HG03520 (cell line): ENCODE measurements around the gene AKAP14.
A peak's percentile ranks its signal among the peaks of the same experiment; 100 is the strongest.
"Not testable (repeated sequence)": the region's sequence is repeated elsewhere in the genome, so short reads cannot be mapped to it uniquely, and the experiment has no call there.

ENCODE experiments used
- ATAC-seq: cut with Tn5 transposase; IDR thresholded peaks from one replicate; pipeline ENCODE4 v1.9.1; 2021; ENCODE audit warnings: mild to moderate bottlenecking, moderate library complexity; ENCODE audit not compliant: unreplicated experiment

AKAP14 gene

GRCh38 chrX:119919835-119920585, 24.3 kb downstream of the AKAP14 start:
- no peak for ATAC-seq

GRCh38 chrX:119922391-119922790, 26.7 kb downstream of the AKAP14 start:
- not testable (repeated sequence) for ATAC-seq

DNA sequence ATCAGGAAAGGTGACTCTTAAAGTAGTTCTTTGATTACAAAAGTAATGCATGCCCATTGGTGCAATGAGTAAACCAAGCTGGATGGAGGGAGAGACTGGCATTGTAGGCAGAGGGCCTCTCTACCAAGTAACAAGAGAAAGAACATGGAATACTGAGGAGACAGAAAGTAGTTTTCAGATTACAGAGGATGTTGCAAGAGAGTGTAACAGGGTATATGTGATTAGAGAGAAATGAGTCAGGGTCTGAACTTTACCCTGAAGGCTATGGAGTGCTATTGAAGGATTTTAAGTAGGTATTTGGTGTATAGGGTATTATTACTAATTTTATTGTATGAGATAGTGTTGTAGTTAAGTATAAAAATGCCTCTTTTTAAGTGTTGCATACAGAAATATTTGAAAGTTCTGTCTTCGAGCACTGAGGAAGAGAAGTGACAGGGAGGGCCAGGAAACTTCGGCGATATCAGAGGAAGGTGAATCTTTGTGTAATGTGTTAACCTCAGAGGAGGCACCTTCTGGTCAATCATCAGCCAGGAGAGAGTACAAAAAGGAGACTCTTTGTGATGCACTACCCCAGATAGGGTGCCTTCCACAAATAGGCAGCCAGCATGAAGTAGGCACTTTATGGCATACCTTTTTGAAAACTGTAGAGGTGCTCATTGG, 39.7 kb downstream of the AKAP14 start:
- ATAC-seq, result no peak

- no peak for ATAC-seq
These were observed 45.6 kb downstream of the AKAP14 start for GRCh38 chrX:119941336-119941735.

DNA sequence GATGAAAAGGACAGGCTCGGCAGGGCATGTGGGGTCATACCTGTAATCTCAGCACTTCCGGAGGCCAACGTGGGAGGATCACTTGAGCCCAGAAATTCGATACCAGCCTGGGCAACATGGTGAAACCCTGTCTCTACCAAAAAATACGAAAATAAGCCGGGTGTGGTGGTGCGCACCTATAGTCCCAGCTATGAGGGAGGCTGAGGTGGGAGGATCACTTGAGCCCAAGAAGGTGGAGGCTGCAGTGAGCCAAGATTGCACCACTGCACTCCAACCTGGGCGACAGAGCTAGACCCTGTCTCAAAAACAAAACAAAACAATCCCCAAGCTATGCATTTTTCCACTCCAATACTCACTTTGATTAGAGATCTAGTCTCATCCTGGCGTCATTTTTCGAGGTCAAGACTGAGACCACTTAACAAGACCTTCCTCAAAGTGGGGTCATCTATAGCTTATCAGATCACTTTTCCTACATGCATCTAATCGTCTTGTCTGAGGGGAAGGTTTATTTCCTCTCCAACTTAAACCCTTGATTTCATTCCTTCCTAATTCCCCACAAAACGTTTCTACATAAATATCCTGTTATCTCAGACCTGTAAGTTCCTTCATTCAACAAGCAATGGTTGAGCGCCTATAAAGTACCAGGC, 46.6 kb downstream of the AKAP14 start:
- ATAC-seq, result no peak

DNA sequence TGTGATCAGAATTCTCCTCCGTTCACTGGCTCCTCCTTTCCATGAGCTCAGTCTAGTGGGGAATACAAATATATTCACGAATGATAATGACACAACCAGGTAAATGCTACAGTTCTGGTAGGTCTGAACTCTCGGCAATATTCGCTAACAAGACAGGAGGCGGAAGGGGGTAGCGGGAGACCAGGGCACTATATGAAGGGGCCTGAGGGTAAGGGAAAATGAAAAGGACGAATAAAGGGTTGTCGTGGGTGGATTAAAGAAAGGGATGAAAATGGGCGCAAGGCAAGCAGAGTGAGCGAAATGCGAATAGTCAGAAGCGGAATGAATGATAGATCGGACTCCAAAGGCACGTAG, 47.1 kb downstream of the AKAP14 start:
- no peak for ATAC-seq

DNA sequence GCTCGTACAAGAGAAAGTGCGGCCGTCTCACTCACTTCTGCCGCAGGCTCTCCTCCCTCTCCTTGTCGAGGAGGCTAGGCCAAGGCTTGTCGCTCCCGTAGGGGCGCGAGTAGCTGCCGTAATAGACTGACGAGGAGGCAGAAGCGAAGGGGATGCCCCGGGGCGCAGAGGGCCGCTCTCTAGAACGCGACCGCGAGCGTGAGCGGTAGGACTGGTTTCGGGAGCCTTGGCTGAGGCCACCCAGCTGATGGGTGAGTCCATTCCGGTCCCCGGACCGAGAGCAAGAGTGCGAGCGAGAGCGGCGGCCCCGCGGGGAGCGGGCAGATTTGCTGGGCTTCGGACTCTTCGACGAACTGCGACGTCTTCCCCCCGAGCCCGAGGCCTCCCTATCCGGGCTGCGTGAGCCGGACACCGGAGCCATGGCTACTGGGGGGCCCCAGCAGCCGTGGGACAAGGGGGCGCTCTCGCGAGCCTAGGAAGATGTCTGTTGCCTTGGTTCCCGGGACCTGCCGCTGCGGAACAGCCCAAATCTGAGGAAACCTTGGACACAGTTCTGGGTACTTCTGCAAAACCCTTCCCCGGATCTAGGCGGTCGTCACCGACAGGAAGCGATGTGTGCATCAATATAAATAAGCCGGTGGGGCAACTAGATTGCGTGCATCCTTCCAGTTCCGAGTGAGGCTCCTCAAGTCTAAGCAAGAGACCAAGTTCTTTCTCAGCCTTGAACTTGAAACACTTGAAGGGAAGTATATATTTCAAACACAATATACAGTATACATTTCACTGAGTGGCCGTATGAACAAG, 47.7 kb downstream of the AKAP14 start, which contains the start of gene NKAP:
NKAP (minus strand) TSS at position 567 of the 804 bp plus-strand sequence; CDS start at position 421, 146 bp downstream.
- ATAC-seq, result peak; percentile 76

DNA sequence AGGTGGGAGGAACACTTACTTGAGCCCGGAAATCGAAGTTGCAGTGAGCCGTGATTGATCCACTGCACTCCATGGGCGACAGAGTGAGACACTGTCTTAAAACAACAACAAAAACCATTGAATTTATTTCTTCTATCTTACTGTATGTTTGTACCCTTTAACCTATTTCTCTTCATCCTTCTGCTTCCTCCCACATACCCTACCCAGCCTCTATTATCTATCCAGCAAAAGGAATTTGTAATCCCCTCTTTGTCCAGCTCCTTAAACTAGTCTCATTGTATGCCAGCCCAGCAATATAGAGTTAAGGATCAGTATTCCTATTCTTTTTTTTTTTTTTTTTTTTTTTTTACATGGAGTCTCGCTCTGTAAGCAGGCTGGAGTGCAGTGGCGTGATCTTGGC, 49.8 kb downstream of the AKAP14 start:
- no peak for ATAC-seq

DNA sequence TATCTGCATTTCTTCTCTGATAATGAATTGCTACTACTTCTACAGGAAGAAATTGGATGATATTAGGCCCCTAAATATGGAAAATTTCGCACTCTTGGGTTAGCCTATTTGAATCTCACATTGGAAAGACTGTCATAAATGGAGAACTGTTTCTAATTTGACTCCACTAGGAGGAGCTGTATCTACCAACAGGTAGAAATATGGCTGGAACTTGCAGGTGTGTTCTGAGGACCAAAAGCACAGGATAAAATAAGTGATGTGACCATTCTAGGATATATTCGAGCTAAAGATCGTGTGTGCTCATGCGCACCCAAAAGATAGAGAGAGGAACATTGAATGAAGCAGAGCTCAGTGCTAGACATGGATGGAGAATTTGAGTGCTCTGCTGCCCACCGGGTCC, 52.7 kb downstream of the AKAP14 start:
- ATAC-seq, result no peak

DNA sequence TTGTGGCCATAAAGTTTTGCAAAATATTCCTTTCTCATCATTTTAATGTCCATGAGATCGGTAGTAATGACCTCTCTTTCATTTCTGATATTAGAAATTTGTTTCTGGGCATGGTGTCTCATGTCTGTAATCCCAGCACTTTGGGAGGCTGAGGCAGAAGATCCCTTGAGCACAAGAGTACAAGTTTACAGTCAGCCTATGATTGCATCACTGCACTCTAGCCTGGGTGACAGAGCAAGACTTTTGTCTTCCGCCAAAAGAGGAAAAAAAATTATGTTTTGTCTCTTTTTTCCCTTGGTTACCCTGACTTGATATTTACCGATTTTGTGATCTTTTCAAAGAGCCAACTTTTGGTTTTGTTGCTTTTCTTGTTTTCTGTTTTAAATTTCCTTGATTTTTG, 58.7 kb downstream of the AKAP14 start:
- ATAC-seq, result no peak

DNA sequence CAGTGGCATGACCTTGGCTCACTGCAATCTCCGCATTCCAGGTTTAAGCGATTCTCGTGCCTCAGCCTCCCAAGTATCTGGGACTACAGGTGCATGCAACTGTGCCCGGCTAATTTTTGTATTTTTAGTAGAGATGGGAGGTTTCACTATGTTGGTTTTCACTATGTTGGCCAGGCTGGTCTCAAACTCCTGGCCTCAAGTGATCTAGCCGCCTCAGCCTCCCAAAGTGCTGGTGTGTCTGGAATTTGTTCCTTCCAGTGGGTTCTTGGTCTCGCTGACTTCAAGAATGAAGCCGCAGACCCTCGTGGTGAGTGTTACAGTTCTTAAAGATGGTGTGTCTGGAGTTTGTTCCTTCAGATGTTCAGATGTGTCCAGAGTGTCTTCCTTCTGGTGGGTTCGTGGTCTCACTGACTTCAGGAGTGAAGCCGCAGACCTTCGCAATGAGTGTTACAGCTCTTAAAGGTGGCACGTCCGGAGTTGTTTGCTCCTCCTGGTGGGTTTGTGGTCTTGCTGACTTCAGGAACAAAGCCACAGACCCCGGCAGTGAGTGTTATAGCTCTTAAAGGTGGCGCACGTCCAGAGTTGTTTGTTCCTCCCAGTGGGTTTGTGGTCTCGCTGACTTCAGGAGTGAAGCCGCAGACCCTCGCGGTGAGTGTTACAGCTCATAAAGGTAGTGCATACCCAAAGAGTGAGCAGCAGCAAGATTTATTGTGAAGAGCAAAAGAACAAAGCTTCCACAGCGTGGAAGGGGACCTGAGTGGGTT, 60.3 kb downstream of the AKAP14 start:
- ATAC-seq, result not testable (repeated sequence)

DNA sequence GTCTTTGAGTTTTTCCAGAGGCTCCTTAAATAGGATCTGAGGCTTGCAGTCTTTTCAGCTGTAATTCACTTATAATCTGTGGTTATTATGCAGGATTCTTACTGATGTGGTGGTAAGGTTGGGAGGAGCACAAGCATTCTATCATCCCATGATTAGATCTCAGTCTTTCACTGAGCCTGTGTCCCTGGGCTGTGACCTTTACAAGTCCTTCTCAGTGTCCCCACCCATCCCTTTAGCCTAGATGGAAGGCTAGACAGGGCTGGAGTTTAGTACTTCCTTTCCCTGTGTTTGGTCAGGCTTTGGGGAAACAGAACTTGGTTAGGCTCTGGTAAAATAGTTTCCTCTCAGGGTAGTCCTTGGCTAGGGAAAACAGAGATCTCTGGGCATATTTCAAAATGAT, 64.9 kb downstream of the AKAP14 start:
- ATAC-seq, result no peak

DNA sequence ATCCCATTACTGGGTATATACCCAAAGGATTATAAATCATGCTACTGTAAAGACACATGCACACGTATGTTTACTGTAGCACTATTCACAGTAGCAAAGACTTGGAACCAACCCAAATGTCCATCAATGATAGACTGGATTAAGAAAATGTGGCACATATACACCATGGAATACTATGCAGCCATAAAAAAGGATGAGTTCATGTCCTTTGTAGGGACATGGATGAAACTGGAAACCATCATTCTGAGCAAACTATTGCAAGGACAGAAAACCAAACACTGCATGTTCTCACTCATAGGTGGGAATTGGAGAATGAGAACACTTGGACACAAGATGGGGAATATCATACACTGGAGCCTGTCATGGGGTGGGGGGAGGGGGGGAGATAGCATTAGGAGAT, 71.1 kb downstream of the AKAP14 start:
- not testable (repeated sequence) for ATAC-seq
